ENCODE results near the gene CAMTA1. TPM values are rescaled to one million over a fixed set of nuclear protein-coding genes. Genes with fewer than 3 reads are reported as not detected.

CAMTA1 gene
- total and polyA plus RNA-seq, 12 donors = 123 to 265 (median 142) TPM

DNA sequence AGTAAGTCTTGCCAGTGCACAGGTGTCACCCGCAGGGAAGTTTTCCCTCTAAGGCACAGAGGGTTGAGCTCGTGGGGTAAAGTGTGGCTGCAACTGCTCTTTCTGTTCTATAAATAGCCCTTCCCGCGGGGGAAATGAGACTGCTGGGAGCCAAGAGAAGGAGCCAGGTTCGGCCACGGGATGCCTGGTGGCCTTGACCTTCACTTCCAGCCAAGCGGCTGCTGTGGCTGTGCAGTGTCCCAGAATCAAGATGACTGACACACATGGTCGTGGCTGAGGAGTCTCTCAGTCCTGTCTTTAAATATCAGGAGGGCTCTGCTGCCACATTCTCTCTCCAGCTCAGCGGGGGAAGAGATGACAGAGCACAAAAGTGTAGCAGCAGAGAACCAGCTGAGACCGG lies 831.7 kb downstream of the CAMTA1 start:
- H3K36me3 ChIP-seq = no peaks in the 10 kb centered on the region
- DNase-seq (peak; percentile 54 to 63), ATAC-seq (peak; percentile 72 to 94 (median 86))
- TF ChIP-seq, protein P1, sequence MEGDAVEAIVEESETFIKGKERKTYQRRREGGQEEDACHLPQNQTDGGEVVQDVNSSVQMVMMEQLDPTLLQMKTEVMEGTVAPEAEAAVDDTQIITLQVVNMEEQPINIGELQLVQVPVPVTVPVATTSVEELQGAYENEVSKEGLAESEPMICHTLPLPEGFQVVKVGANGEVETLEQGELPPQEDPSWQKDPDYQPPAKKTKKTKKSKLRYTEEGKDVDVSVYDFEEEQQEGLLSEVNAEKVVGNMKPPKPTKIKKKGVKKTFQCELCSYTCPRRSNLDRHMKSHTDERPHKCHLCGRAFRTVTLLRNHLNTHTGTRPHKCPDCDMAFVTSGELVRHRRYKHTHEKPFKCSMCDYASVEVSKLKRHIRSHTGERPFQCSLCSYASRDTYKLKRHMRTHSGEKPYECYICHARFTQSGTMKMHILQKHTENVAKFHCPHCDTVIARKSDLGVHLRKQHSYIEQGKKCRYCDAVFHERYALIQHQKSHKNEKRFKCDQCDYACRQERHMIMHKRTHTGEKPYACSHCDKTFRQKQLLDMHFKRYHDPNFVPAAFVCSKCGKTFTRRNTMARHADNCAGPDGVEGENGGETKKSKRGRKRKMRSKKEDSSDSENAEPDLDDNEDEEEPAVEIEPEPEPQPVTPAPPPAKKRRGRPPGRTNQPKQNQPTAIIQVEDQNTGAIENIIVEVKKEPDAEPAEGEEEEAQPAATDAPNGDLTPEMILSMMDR (IDR thresholded peaks at IDR 0.05) = no peak
- intact Hi-C loops (cut with DNase I) = no loop called here
- WGBS, 2 donors = 19 to 24% methylated on average over 10 of the region's 10 CpGs
- H3K4me3 ChIP-seq = no peak overlapping the region
- peaks cover 0 to 52% (median 33%) of the 10 kb centered on the region in 9 donors for H3K4me1 ChIP-seq
- peak overlapping the region in 8 of 10 donors; percentile 24 to 86 (median 66) for H3K27ac ChIP-seq
- H3K9me3 ChIP-seq = peaks cover 0 to 4% (median 0%) of the 10 kb centered on the region in 11 donors
- H3K27me3 ChIP-seq = peaks cover 0 to 10% (median 0%) of the 10 kb centered on the region in 7 donors

DNA sequence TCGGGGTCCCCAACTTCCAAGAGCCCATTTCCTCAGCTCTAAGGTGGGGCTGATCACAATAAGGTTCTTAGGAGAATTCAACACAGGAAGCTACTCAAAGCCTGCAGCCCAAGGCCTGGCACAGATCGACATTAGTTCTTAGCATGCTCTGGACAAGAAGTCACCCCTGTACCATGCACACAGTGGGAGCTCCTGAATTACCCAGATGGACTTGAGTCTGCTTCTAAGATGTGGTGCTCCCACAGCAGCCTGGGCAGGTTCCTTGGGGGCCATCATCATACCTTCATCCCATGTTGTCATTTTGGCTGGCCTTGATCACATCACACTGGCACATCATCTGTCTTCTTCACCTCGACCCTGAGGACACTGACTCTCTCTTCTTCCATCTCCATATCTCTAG lies 832.6 kb downstream of the CAMTA1 start:
- TF ChIP-seq, protein P1 (IDR thresholded peaks at IDR 0.05) = no peak
- H3K4me3 ChIP-seq = no peak overlapping the region
- intact Hi-C loops (cut with DNase I) = no loop called here
- H3K4me1 ChIP-seq = peaks cover 0 to 54% (median 33%) of the 10 kb centered on the region in 9 donors
- H3K36me3 ChIP-seq = no peaks in the 10 kb centered on the region
- H3K27me3 ChIP-seq = peaks cover 0 to 10% (median 0%) of the 10 kb centered on the region in 7 donors
- H3K9me3 ChIP-seq = no peaks in the 10 kb centered on the region
- peak overlapping the region in 5 of 10 donors; percentile 35 to 86 (median 60) for H3K27ac ChIP-seq
- WGBS, 2 donors = 72 to 73% methylated on average over 3 of the region's 3 CpGs
- no peak for DNase-seq
- no peak for ATAC-seq

DNA sequence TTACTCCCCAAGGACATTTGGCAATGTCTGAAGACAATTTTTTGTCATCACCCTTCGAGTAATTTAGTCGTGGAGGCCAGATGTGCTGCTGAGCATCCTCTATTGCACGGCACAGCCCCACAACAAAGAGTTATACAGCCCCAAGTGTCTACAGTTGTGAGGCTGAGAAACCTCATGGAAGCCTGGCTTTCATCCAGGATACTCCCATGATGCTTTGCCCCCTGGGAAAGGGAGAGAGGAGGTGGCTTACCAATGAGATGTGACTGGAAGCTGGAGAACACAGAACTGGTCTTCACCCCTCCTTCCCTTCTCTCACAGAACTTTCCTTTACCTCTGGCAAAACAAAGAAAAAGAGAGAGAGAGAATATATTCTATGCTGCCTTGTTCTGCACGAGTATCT lies 834.9 kb downstream of the CAMTA1 start:
- H3K27me3 ChIP-seq = peaks cover 0 to 10% (median 0%) of the 10 kb centered on the region in 7 donors
- H3K4me1 ChIP-seq = peaks cover 0 to 33% (median 23%) of the 10 kb centered on the region in 9 donors
- 74 to 79% methylated on average over 4 of the region's 4 CpGs for WGBS, 2 donors
- DNase-seq = no peak
- H3K36me3 ChIP-seq = no peaks in the 10 kb centered on the region
- TF ChIP-seq, protein P1 (IDR thresholded peaks at IDR 0.05) = no peak
- intact Hi-C loops (cut with DNase I) = loop anchor here in 1 of 10 donors (10.0 kb wide), 1 partner anchor 255 kb away; no protein-coding TSS in a partner anchor
- no peak overlapping the region for H3K27ac ChIP-seq
- no peak for ATAC-seq
- H3K4me3 ChIP-seq = no peak overlapping the region
- H3K9me3 ChIP-seq = no peaks in the 10 kb centered on the region

DNA sequence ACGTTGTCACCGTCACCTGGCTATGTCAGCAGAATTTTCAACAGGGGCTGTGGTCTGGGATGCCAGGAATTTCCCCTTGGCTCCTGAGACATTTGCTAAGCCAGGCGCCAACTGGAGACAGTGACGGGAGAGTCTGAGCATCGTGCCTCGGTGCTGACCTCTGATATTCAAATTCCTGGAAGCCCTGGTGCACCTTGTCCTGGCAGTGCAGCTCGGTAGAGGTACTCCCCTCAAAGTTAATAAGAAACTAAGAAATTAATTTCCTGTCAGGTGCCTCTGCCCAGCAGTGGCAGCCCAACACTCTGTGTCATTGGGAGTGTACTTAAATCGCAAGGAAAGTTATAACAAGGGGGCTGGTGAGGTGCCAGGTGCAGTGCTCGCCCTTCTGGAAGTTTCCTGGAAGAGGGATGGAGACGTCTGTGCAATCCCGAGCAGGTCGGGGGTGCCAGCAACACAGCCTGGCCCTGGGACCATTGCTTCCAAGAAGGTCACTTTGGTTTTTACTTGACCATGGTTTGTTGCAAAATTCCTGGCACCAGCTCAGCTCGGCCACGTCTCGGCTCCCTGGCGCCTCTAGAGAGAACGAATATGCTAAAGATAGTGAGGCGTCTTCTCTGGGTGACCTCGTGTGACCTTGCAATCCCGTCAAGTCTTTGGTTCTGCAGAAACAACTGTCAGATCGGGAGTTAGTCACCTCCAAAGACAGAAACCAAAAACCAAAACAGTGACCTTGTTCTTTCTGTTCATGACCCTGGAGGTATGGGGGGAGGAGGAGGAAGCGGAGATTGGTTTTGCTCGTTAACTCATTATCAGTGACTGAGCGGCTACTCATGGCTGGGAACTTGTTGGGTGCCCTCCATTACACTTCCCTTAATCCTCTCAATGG lies 836.3 kb downstream of the CAMTA1 start:
- H3K9me3 ChIP-seq = no peaks in the 10 kb centered on the region
- DNase-seq (no peak), ATAC-seq (peak in 1 of 8 donors; percentile 55)
- no peak overlapping the region for H3K27ac ChIP-seq
- 32% methylated on average over 24 of the region's 24 CpGs for WGBS, 2 donors
- H3K36me3 ChIP-seq = no peaks in the 10 kb centered on the region
- H3K27me3 ChIP-seq = peaks cover 0 to 10% (median 0%) of the 10 kb centered on the region in 7 donors
- peaks cover 0 to 19% (median 12%) of the 10 kb centered on the region in 9 donors for H3K4me1 ChIP-seq
- no peak overlapping the region for H3K4me3 ChIP-seq
- intact Hi-C loops (cut with DNase I) = loop anchor here in 1 of 10 donors (10.0 kb wide), 1 partner anchor 257 kb away; no protein-coding TSS in a partner anchor
- TF ChIP-seq, protein P1 (IDR thresholded peaks at IDR 0.05) = no peak
